Right lobe of liver (tissue), 6 donors: ENCODE results near the gene NEU4. TPM values are rescaled to one million over a fixed set of nuclear protein-coding genes. Genes with fewer than 3 reads are reported as not detected.

ENCODE experiments used
- ATAC-seq, 4 donors: fragments of 200-7000 bp; cut with Tn5 transposase; one replicate each; pipeline ENCODE4 v1.9.1; 2020; ENCODE audit warnings: mild to moderate bottlenecking in 4 of 4, moderate library complexity in 4 of 4
- DNase-seq, 3 donors: peaks; one replicate each; pipeline ENCODE4 v3.0.0-alpha.2; 2020
- H3K27ac ChIP-seq, 3 donors: fragments of 200-600 bp; one replicate each; pipeline ENCODE4 v1.8.0; 2022
- H3K27me3 ChIP-seq, 2 donors: fragments of 200-600 bp; one replicate each; pipeline ENCODE4 v1.8.0; 2022
- H3K36me3 ChIP-seq, 4 donors: fragments of 200-600 bp; sonication (generic) in 1 of 4; one replicate each; pipeline versions ENCODE4 v1.5.1 to v1.8.0; 2017 to 2022; ENCODE audit warnings: control low read depth in 1 of 4
- H3K4me1 ChIP-seq, 4 donors: fragments of 200-600 bp; sonication (generic) in 1 of 4; one replicate each; pipeline versions ENCODE4 v1.5.1 to v1.8.0; 2017 to 2022; ENCODE audit warnings: control low read depth in 1 of 4
- H3K4me3 ChIP-seq, 3 donors: fragments of 200-600 bp; one replicate each; pipeline ENCODE4 v1.8.0; 2022
- H3K9me3 ChIP-seq, 4 donors: fragments of 200-600 bp; sonication (generic) in 1 of 4; one replicate each; pipeline versions ENCODE4 v1.5.1 to v1.8.0; 2017 to 2022; ENCODE audit warnings: control low read depth in 1 of 4
- CTCF ChIP-seq, 4 donors: fragments of 200-600 bp in 3 of 4; fragments of 450-650 bp in 1 of 4; IDR thresholded peaks; one replicate each; pipeline versions ENCODE4 v1.5.1 to v1.8.0; 2016 to 2022; ENCODE audit warnings: antibody characterized with exemption in 4 of 4, mild to moderate bottlenecking in 2 of 4
- POLR2A ChIP-seq: fragments of 450-650 bp; IDR thresholded peaks from one replicate; pipeline ENCODE4 v1.6.1; 2017; ENCODE audit warnings: antibody characterized with exemption, mild to moderate bottlenecking
- WGBS: methylation state at CpG from one replicate; pipeline ENCODE4 v1.1.6; 2018; ENCODE audit warnings: low coverage, low lambda C conversion rate; ENCODE audit not compliant: insufficient coverage; ENCODE audit errors: missing lambda C conversion rate; 5-methylcytosine and 5-hydroxymethylcytosine counted together
- intact Hi-C, 2 donors: fragments of 100-400 bp; cut with DNase I; formaldehyde crosslinking; loops; one replicate each; pipeline versions ENCODE4 v1.11.2 to v1.14.1; 2022
- total RNA-seq, 6 experiments: library from RNA; depleted of rRNA in 2 of 6; stranded (reverse); fragments of >200 nt in 2 of 6; fragmentation: NEBNext Ultra II Directional in 3 of 6; extraction: Animal tissue kit (Norgen Biotek cat#: 25700) in 3 of 6; gene quantifications; one replicate each; pipeline versions ENCODE4 v1.1.0 to v1.2.4, GENCODE V29; 2016 to 2023
- donor health status: DM: no; HTN: yes; CAD: no.
- donor health status: DM: no; HTN: no; CAD: no.
- donor health status: DM: no; HTN: no; CAD: no.
- donor health status: DM: no; HTN: yes; CAD: no.
- donor health status: DM: no; HTN: yes; CAD: no.

NEU4 gene
- total RNA-seq, 6 experiments from 2014 or later: 16.8 to 87.1 (median 76.2) TPM

- no peak overlapping the region for H3K27ac ChIP-seq
- TF ChIP-seq CTCF (IDR thresholded peaks at IDR 0.05) (no peak), POLR2A (no peak)
- 84% methylated on average over 10 of the region's 10 CpGs for WGBS
- no peaks in the 10 kb centered on the region for H3K9me3 ChIP-seq
- no peak for DNase-seq
- H3K4me1 ChIP-seq: no peaks in the 10 kb centered on the region
- intact Hi-C loops: no loop called here
- H3K36me3 ChIP-seq: no peaks in the 10 kb centered on the region
- no peaks in the 10 kb centered on the region for H3K27me3 ChIP-seq
- no peak for ATAC-seq
- no peak overlapping the region for H3K4me3 ChIP-seq
Measured at GRCh38 chr2:241834527-241835210, 25.7 kb downstream of the NEU4 start.

- intact Hi-C loops: no loop called here
- no peaks in the 10 kb centered on the region for H3K36me3 ChIP-seq
- H3K4me1 ChIP-seq: no peaks in the 10 kb centered on the region
- H3K4me3 ChIP-seq: no peak overlapping the region
- DNase-seq: no peak
- no peak for ATAC-seq
- no peaks in the 10 kb centered on the region for H3K27me3 ChIP-seq
- TF ChIP-seq POLR2A (no peak), CTCF (IDR thresholded peaks at IDR 0.05) (no peak)
- no peak overlapping the region for H3K27ac ChIP-seq
- H3K9me3 ChIP-seq: no peaks in the 10 kb centered on the region
- WGBS: 67% methylated on average over 4 of the region's 4 CpGs
Measured at GRCh38 chr2:241835611-241836010, 26.6 kb downstream of the NEU4 start.

GRCh38 chr2:241836292-241836691 lies 27.3 kb downstream of the NEU4 start:
- Histone ChIP-seq H3K4me1 (no peaks in the 10 kb centered on the region), H3K27ac (no peak overlapping the region), H3K27me3 (no peaks in the 10 kb centered on the region), H3K9me3 (no peaks in the 10 kb centered on the region), H3K36me3 (no peaks in the 10 kb centered on the region), H3K4me3 (no peak overlapping the region)
- no peak for ATAC-seq
- WGBS: 48% methylated on average over 5 of the region's 6 CpGs
- intact Hi-C loops: no loop called here
- no peak for DNase-seq
- TF ChIP-seq CTCF (IDR thresholded peaks at IDR 0.05) (no peak), POLR2A (no peak)

- no peaks in the 10 kb centered on the region for H3K4me1 ChIP-seq
- H3K36me3 ChIP-seq: no peaks in the 10 kb centered on the region
- H3K27me3 ChIP-seq: no peaks in the 10 kb centered on the region
- DNase-seq (no peak), ATAC-seq (no peak)
- H3K9me3 ChIP-seq: no peaks in the 10 kb centered on the region
- intact Hi-C loops: no loop called here
- TF ChIP-seq CTCF (IDR thresholded peaks at IDR 0.05): no peak
- TF ChIP-seq POLR2A: no peak
- H3K4me3 ChIP-seq: no peak overlapping the region
- H3K27ac ChIP-seq: no peak overlapping the region
- 75% methylated on average over 10 of the region's 13 CpGs for WGBS
Measured at GRCh38 chr2:241837197-241837965, 28.4 kb downstream of the NEU4 start.
